ENCODE measurements around the gene LRPAP1.
"Not testable (repeated sequence)": the region's sequence is repeated elsewhere in the genome, so short reads cannot be mapped to it uniquely, and the experiment has no call there.

The LRPAP1 gene

DNA sequence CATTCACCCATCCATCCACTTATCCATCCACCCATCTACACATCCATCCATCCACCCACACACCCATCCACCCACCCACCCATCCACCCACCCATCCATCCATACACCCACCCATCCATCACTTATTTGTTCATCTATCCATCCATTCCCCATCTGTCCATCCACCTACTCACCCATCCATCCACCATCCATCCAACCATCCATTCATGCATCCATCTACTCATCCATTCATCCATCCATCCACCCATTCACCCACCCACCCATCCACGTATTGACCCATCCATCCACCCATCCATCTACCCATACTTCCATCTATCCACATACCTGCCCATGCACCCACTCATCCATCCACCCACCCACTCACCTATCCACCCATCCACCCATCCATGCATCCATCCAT lies 28.2 kb upstream of the LRPAP1 start:
- DNase-seq (ENCODE audit: low spot score) = not testable (repeated sequence)

DNA sequence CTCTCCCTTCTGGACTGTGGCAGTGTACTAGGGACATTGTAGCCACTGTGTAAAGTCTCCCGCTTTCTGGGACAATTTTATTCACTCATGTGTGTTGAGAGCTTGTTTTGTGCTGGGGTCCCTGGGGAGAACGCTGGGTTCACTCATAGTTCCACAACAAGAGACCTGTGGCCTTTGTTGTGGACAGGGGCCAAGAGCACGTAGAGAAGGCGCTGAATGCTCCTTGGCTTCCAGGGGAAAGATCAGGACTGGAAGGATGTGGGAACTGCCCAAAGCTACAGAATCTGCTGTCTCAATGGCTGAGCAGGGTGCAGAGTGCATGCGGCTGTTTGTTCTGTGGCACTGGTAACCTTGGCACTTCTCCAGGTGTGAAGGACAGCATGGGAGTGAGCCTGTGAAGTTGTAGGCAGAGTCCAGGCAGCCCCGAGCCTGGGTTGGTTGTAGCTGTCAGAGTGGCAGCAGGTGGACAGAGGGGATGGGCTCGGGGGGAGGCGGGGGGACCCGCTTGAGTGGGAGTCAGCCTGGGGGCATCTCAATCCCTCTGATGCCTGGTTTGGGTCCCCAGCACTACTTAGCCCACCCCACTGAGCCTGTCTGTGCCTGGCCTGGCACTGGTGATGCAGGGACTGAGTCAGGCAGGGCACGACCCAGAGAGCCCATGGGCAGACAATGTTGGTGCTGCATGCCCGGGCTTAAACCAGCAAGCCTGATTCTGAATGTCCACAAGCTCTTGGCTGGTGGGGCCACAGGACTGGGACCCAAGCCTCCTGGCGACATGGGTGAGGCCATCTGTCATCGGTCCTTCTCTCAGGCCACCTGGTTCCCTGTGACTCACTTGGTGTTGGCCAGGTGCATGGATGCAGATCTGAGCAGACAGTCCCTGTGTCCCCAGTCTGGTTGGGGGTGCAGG lies 27.4 kb upstream of the LRPAP1 start:
- DNase-seq (ENCODE audit: low spot score) = not testable (repeated sequence)

DNA sequence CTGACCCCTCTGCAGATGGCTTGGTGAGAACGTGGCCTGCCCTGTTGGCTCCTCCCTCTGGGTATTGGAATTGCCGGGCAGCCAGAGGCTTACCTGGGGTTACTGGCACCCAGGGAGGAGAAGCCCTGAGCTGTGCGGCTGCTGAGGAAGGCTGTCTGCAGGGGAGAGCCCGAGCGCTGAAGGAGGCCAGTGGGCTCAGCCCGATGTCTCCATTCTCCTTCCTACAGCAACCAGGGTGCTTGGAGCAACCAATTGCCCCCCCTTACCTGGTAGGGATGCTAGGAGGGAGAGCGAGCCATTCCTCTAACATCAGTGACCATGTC lies 26.3 kb upstream of the LRPAP1 start:
- not testable (repeated sequence) for DNase-seq (ENCODE audit: low spot score)

DNA sequence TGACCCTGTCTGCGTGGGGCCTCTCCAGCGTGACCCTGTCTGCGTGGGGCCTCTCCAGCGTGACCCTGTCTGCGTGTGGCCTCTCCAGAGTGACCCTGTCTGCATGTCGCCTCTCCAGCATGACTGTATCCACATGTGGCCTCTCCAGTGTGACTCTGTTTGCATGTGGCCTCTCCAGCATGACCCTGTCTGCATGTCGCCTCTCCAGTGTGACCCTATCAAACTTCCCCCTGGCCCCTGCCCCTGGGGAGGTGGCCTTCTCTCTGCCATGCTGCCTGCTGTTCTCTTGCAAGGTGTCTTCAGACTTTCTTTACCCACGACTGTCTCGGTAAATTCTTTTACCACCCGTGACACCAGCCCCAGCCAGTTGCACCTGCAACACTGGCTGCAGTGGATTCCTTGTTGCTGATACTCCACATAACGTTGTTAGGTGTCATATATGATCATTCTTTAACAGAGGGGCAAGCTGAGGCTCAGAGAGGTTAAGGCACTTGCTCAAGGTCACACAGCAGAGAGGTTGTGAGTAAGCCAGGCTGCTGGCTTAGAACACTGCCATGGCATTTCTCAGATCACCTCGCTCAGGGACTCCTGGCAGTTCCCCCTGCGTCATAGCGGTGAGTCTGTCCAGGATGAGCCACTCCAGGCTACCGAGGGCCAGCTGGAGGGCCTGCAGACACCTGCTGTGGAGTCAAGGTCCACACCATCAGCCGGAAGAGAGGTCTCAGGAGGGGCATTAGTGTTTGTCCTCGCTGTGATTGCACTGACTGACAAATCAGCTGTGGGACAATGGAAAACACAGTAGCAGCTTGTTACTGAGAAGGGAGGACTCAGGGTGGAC lies 25.7 kb upstream of the LRPAP1 start:
- not testable (repeated sequence) for DNase-seq (ENCODE audit: low spot score)

DNA sequence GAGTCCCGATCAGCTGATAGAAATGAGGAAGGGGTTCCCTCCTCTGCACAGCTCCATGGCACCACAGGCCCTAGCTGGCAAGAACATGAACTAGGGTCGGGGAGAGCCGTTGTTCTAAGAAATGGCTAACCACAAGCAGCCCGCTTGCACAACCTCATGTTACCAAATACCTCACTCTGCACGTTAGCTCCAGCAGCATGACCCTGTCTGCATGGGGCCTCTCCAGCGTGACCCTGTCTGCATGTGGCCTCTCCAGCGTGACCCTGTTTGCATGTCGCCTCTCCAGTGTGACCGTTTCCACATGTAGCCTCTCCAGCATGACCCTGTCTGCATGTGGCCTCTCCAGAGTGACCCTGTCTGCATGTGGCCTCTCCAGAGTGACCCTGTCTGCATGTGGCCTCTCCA lies 24.9 kb upstream of the LRPAP1 start:
- DNase-seq (ENCODE audit: low spot score) = not testable (repeated sequence)

DNA sequence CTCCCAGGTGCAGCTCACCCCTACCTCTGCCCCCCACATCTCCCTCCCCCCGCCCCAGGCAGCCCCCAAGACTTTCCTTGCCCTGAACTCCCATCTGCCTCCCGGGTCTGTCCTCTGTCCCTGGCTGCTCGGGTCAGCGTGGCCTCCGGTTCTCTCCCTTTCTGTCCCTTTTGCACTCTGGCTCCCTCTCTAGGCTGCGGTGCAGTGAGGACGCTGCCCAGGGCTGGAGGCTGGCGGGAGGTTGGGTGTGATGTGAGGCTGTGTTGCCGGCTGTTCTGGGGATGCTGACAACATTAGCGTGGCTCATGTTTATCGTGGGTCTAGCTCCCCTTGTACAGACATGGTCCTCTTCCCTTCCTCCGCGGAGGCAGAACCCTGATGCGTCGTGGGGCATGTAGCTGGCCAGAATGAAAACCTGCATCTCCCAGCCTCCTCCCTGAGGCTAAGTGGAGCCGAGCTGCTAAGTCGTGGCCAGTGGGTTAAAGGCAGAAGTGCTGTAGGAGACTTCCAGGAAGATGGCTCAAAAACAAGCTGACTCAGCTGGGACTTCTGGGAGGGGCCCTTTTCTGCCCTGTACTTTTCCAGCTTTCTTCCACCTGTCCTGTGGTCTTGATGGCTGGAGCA lies 24.1 kb upstream of the LRPAP1 start:
- DNase-seq (ENCODE audit: low spot score) = not testable (repeated sequence)

DNA sequence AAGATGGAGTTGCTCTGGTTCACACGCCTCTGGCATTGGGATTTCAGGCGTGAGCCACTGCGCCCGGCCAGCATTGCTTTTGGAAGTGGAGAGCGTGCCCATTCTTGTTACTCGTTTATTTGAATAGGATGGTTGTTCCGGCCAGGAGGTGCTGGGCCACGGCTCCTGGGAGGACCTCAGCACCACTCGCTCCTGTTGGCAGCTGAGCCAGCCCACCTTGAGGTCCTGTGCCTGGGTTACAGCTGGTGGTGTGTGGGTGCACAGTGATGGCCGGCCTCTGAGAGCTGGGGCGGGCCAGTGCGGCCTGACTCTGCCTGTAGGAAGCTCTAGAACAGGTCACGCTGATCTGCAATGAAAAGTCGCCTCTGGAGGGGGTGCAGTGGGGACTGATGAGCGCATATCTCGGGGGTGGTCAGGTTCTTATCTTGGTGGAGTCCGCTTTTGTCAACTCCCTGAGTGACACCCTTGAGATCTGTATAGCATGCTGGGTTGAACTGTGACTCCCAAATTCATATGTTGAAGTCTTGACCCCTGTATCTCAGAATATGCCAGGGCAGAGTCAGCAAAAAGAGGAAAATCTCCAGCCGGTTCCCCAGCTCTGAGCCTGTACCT lies 23.3 kb upstream of the LRPAP1 start:
- DNase-seq (ENCODE audit: low spot score) = not testable (repeated sequence)

DNA sequence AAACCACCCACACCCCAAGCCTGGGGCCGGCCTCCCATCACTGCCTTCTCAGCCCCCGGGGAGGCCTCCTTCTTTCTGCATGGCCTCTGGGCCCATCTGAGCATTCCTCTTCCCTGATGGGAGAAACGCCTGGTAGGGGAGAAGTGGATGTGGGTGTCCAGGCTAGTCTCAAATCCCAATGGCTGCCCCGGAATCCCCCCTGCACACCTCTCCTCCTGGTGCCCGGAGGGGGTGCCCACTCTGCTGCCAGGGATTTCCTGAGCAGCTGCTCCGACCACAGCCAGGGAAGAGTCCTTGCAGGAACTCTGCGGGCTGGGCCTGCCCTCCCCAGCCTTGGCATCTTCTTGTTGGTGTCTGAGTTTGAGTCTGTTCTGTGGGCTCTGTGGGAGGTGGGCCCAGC lies 19.1 kb upstream of the LRPAP1 start:
- DNase-seq (ENCODE audit: low spot score) = not testable (repeated sequence)

DNA sequence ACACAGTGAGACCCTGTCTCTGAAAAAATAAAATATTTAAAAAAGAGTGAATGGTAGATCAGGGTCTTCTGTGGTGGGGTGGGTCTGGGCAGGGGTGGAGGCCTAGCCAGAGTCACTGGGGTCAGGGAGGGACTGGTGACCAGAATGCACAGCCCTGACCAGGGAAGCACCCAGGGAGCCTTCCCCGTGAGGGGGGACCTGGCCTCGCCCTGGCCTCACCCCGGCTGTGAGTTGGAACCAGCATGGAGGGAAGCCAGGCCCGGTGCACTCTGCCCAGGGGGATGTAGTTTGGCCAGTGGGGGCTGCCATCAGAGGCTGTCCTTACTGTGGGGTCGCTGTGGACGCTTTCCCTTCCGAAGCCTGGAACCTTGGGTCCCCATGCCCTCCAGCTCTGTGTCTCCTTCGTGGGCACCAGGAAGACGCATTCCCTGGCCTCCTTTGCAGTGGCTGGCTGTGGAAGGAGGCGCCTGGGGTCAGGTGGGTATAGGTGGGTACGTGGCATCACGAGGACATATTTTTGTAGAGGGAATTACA lies 18.6 kb upstream of the LRPAP1 start:
- not testable (repeated sequence) for DNase-seq (ENCODE audit: low spot score)

DNA sequence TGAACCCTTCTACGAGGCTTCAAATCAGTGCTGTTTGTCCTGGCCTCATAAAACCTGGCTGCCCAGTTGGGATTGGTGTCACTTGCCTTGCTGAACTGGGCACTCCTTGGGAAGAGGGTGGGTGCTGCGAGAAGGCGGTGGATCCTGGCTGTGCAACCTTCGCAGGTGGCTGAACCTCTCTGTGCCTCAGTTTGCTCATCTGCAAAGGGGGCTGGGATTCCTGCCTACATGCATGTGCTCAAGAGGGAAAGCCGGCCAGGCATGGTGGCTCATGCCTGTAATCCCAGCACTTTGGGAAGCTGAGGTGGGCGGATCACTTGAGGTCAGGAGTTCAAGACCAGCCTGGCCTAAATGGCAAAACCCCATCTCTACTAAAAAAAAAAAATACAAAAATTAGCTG lies 17.8 kb upstream of the LRPAP1 start:
- not testable (repeated sequence) for DNase-seq (ENCODE audit: low spot score)

DNA sequence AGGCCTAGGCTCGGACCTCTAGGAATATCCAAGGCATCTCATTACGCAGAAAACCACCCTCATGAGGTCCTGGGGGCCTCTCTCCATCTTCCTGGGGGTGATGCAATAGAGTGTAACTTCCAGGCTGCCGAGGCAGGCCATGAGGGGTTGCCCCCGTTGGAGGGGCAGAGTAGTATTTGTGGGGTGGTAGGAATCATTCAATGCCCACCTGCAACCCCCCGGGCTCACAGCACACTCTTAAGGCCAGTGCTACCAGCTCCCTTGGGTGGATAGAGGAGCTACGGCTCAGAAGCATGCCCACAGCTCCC lies 17.4 kb upstream of the LRPAP1 start:
- DNase-seq (ENCODE audit: low spot score) = not testable (repeated sequence)

DNA sequence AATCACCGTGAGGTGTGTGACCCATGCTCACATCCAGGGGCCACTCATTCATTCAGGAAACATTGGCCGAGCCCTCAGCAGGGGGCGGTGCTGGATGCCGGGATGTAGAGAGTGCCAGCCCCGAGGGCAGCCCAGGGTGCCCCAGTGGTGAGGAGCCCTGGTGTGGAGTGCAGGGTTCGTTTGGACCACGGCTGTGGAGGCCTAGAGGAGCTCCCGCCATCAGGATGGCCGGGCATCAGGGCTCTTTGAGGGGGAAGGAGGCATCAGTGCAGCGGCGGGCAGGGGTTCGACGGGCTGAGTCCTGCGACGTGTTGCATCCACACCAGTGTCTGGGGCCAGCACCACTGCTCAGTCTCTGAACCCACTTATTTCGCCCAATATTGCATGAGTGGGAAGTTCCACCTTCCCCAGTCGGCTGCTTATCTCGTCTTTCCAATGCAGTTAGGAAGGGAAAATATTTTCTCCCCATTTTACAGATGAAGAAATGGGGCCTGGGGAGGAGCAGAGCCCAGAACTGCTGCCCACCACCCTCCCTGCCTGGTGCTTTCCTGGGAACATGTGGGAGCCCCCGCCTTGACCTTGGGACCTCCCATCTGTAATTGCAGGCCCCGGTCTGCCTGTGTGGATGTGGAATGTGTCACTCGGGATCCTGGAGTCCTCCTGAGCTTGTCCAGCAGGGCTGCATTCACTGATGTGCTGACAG lies 16.9 kb upstream of the LRPAP1 start:
- not testable (repeated sequence) for DNase-seq (ENCODE audit: low spot score)

DNA sequence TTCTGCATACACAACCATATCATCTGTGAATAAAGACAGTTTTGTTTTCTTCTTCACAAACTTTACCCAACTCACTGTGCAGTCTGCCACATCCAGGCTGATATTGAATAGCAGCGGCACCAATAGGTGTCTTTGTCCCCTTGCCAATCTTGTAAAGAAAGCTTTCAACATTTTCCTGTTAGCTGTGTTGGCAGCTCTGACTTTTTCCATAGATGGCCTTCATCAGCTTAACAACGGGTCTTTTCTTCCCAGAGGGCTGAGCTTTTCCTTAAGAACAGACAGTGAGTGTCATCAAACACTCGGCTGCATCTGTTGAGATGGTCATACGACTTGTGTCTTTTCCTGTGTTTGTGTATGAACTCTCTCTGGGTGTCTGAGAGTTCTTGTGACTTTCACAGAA lies 14.5 kb upstream of the LRPAP1 start:
- DNase-seq (ENCODE audit: low spot score) = not testable (repeated sequence)

DNA sequence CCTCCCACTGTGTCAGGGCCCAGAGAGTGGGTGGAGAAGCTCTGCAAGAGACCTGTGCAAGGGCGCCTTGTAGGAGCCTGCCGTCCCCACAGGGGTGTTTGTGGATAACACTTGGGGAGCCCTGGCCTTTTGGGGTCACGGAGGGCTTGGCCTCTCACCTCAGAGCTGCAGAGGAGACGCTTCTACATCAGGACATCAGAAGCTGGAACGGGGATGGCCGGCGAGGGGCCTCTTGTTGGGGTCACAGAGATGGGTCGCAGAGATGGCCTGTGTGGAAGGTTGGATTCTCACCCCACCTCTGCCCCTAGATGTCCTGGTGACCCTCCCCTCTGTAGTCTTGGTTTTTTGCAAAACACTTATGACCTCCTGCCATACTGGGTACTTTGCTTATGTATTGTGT lies 13.1 kb upstream of the LRPAP1 start:
- DNase-seq (ENCODE audit: low spot score) = not testable (repeated sequence)

DNA sequence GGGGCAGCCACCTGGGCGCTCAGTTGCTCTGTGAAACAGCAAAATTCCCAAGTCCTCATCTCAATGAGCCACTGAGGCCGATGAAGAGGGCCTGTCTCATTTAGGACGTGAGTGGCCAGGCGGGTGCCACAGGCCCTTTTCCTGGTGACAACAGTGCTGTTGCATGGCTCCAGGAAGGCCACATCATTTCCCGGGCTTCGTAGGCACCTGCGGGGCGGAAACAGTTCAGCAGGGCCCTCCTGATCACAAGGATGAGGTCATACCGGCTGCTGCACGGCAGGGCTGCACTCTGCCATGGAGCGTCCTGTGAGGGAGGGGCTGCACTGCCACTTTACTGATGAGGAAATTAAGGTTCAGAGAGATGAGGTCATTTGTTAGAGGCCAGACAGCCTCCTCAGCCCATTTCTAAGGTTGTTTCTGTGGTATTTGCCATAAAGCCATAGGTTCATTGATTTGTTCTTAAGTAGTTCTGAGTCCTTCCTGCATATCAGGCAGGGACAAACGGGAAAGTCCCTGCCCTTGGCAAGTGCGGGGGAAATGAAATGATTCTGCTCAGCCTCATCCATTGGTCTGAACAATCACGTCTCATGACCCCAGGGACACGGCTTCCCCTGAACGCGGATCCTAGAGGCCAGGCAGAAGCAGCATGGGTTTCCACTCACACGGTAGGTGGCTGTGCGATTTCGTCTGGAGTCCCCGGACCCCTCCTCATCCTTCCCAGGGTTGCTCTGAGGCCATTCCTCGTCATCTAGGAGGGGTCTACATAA lies 12.2 kb upstream of the LRPAP1 start:
- DNase-seq (ENCODE audit: low spot score) = not testable (repeated sequence)

DNA sequence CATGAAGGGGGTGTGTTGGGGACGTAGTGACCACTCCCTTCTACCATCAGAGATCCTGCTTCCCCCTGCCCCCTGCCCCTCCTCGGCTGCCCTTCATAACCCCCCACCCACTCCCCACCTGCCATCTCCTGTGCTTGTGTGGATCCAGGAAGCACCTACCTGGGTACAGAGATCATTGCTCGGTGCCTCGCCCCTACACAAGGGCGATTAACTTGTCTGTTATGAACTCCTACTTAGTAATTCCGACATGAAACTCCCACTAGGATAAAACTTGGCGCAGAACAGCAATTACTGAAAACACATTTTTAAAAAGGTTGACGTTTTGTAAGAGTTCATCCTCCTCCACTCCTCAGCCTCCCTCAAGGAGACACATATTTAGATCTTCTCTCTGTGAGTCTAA lies 11.2 kb upstream of the LRPAP1 start:
- not testable (repeated sequence) for DNase-seq (ENCODE audit: low spot score)

DNA sequence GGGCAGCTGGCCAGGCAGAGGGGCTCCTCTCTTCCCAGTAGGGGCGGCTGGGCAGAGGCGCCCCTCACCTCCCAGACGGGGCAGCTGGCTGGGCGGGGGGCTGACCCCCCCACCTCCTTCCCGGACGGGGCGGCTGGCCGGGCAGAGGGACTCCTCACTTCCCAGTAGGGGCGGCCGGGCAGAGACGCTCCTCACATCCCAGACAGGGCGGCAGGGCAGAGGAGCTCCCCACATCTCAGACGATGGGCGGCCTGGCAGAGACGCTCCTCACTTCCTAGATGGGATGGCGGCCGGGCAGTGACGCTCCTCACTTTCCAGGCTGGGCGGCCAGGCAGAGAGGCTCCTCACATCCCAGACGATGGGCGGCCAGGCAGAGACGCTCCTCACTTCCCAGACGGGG lies 6.7 kb upstream of the LRPAP1 start:
- DNase-seq (ENCODE audit: low spot score) = not testable (repeated sequence)

DNA sequence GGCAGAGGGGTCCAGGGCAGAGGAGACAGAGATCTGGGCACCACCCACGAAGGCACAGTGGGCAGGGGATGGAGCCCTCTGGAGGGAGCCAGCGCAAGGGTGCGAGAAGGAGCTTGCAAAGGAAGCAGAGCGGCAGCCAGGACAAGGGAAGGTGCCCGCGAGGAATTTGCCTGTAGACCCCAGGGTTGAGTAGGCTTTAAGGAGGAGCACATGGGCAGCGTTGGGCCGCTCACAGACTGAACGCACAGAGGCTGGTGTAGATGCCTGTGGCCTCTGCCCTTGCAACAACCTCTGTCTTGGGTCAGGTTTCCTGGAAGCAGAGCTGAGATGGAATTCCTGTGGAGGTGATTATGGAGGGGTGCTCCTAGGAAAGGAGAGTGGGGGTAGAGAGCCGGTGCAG lies 3.6 kb upstream of the LRPAP1 start:
- DNase-seq (ENCODE audit: low spot score) = not testable (repeated sequence)

DNA sequence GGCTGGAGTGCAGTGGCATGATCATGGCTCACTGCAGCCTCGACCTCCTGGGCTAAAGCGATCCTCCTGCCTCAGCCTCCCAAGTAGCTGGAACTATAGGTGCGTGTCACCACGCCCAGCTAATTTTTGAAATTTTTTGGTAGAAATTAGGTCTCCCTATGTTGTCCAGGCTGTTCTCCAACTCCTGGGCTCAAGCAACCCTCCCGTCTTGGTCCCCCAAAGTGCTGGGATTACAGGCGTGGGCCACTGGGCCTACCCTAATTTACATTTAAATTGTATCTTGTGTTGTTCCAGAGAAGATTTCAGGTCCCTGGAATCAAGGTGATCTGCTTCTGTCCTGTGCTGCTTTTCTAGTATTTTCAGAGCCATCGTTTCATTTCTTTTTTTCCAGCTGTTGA lies 1.2 kb upstream of the LRPAP1 start:
- DNase-seq (ENCODE audit: low spot score) = no peak

DNA sequence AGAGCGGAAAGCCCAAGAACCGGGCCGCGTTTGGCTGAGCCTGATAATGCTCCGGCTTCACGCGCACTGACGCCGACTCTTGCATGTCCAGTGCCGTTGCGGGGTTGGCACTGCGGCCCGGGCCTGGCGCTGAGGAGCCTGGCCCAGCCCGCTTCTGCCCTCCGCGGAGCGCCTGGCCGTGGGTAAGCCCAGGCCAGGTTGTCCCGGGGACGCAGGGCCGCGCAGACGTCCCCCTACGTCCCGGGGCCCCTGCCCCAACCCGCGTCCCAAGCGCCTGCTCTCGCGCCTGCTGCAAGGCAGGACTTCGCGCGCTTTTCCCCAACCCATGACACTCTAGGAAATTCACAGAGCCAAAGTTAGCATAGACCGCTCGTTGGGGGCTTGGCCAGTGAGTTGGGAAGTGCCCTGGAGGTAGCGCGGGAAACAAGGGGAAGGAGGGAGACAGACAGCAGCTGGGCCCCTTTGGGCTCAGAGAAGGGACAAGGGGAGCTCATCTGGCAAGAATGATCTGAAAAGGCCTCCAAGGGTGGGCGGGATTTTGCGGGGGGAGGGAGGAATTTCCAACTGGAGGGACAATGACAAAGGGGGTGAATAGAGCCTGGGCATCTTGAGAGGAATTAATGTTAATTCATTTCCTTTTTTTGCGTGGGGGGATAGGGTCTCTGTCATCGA lies 665 bp upstream of the LRPAP1 start:
- DNase-seq (ENCODE audit: low spot score) = no peak
